Smooth muscle cell (in vitro differentiated cells): Measurements from ENCODE around the gene FAM81B. TPM values are rescaled to one million over a fixed set of nuclear protein-coding genes. Genes with fewer than 3 reads are reported as not detected.
A peak's percentile ranks its signal among the peaks of the same experiment; 100 is the strongest.
"Not testable (repeated sequence)": the region's sequence is repeated elsewhere in the genome, so short reads cannot be mapped to it uniquely, and the experiment has no call there.

Source experiments
- DNase-seq: peaks from one replicate; lab custom pipeline; 2025; ENCODE audit not compliant: unreplicated experiment; lab: John Stamatoyannopoulos, UW
- H2AFZ ChIP-seq: fragments of 200-600 bp; sonication (generic); 2 replicates; pipeline ENCODE4 v1.6.0; 2016; ENCODE audit warnings: antibody characterized with exemption, low read depth, mild to moderate bottlenecking
- H3F3A ChIP-seq: fragments of 200-600 bp; sonication (generic); 2 replicates; pipeline ENCODE4 v1.6.0; 2017; ENCODE audit warnings: antibody characterized with exemption, low read depth
- H3K27ac ChIP-seq: fragments of 200-600 bp; sonication (generic); 2 replicates; pipeline ENCODE4 v1.5.1; 2016; ENCODE audit warnings: low read depth, mild to moderate bottlenecking
- H3K27me3 ChIP-seq: fragments of 200-600 bp; sonication (generic); 2 replicates; pipeline ENCODE4 v1.6.1; 2016; ENCODE audit warnings: low read depth, mild to moderate bottlenecking
- H3K36me3 ChIP-seq: fragments of 200-600 bp; sonication (generic); 2 replicates; pipeline ENCODE4 v1.5.1; 2016; ENCODE audit warnings: low read depth
- H3K4me1 ChIP-seq: fragments of 200-600 bp; sonication (generic); 2 replicates; pipeline ENCODE4 v1.5.1; 2016; ENCODE audit warnings: low read depth
- H3K4me2 ChIP-seq: fragments of 200-600 bp; sonication (generic); 2 replicates; pipeline ENCODE4 v1.6.0; 2016; ENCODE audit warnings: mild to moderate bottlenecking
- H3K4me3 ChIP-seq: fragments of 200-600 bp; sonication (generic); 2 replicates; pipeline ENCODE4 v1.5.1; 2016; ENCODE audit warnings: mild to moderate bottlenecking
- H3K79me2 ChIP-seq: fragments of 200-600 bp; sonication (generic); 2 replicates; pipeline ENCODE4 v1.6.0; 2016; ENCODE audit warnings: low read depth, mild to moderate bottlenecking
- H3K9ac ChIP-seq: fragments of 200-600 bp; sonication (generic); 2 replicates; pipeline ENCODE4 v1.6.0; 2016; ENCODE audit warnings: low read depth
- H3K9me3 ChIP-seq: fragments of 200-600 bp; sonication (generic); replicated peaks from 2 replicates; pipeline ENCODE4 v1.5.1; 2016; ENCODE audit warnings: low read depth
- H4K20me1 ChIP-seq: fragments of 200-600 bp; sonication (generic); 2 replicates; pipeline ENCODE4 v1.6.0; 2016; ENCODE audit warnings: low read depth
- CTCF ChIP-seq: fragments of 200-600 bp; sonication (generic); IDR thresholded peaks from 2 replicates; pipeline ENCODE4 v1.5.1; 2017; ENCODE audit warnings: borderline replicate concordance, mild to moderate bottlenecking, antibody characterized with exemption; ENCODE audit not compliant: insufficient read depth, poor library complexity, severe bottlenecking
- WGBS: methylation state at CpG from one replicate; pipeline ENCODE4 v1.1.7; 2016; ENCODE audit warnings: low lambda C conversion rate; 5-methylcytosine and 5-hydroxymethylcytosine counted together
- polyA plus RNA-seq: library from polyadenylated mRNA; unstranded; fragments of >200 nt; fragmentation: Nextera tagmentation; extraction: Ambion mirVana; gene quantifications from 2 replicates; pipeline ENCODE4 v1.2.1, GENCODE V29; 2016
- total RNA-seq: library from RNA; depleted of rRNA; stranded (reverse); fragments of >200 nt; gene quantifications from 2 replicates; pipeline ENCODE4 v1.2.3, GENCODE V29; 2014

FAM81B gene
- total and polyA plus RNA-seq, 2 experiments from 2014 or later: not detected

- 97% methylated on average over 1 of the region's 1 CpG for WGBS
- no peaks in the 10 kb centered on the region for H3K36me3 ChIP-seq
- no peaks in the 10 kb centered on the region for H3K27me3 ChIP-seq
- TF ChIP-seq CTCF: no peak
- no peak for DNase-seq
- H3F3A ChIP-seq: no peaks in the 10 kb centered on the region
- H3K9me3 ChIP-seq: peaks cover 1% of the 10 kb centered on the region
- no peak overlapping the region for H3K4me3 ChIP-seq
- no peak overlapping the region for H3K9ac ChIP-seq
- H3K4me1 ChIP-seq: no peaks in the 10 kb centered on the region
- no peak overlapping the region for H3K27ac ChIP-seq
- no peak overlapping the region for H3K4me2 ChIP-seq
- no peak overlapping the region for H2AFZ ChIP-seq
- no peaks in the 10 kb centered on the region for H4K20me1 ChIP-seq
- H3K79me2 ChIP-seq: no peaks in the 10 kb centered on the region
These were observed 5.8 kb upstream of the FAM81B start for GRCh38 chr5:95385334-95385733.

GRCh38 chr5:95391965-95392364 lies 799 bp downstream of the FAM81B start:
- H3K4me1 ChIP-seq, H3K27me3 ChIP-seq, DNase-seq, H3K79me2 ChIP-seq, H4K20me1 ChIP-seq, H3K9me3 ChIP-seq, H3F3A ChIP-seq, H3K4me3 ChIP-seq, H3K36me3 ChIP-seq, H3K4me2 ChIP-seq, H2AFZ ChIP-seq: not testable (repeated sequence)
- 96% methylated on average over 3 of the region's 3 CpGs for WGBS
- Histone ChIP-seq H3K9ac (peak overlapping the region; percentile 27), H3K27ac (peak overlapping the region; percentile 88)

DNA sequence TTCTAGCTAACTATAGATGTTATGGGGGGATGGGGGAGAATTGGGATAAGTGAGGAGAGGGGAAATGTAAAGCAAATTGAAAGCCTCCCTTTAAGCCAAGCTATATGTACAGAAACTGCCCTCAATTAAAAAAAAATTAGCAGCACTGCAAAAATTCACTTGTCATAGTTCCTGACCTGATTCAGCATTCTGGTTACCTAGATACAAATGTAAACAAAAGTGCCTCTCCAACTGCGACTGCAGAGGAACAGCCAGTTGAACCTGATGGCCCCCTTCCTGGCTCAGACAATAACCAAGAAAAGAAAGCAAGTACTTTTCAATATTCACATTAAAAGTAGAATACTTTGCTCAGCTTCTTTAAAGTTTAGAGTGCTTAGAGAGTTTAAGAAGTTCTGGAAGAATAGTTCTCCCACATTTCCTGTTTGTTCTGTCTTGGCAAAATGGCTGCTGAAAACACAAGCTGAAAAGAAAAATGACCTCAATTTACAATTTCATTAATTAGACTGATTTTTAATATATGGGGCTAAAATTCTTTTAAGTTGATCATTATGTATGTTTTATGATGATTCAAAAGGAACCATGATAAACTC lies 1.5 kb downstream of the FAM81B start:
- no peaks in the 10 kb centered on the region for H3K79me2 ChIP-seq
- no peak overlapping the region for H2AFZ ChIP-seq
- no peak overlapping the region for H3K4me3 ChIP-seq
- no peaks in the 10 kb centered on the region for H3K9me3 ChIP-seq
- no peaks in the 10 kb centered on the region for H4K20me1 ChIP-seq
- peak overlapping the region; percentile 88 for H3K27ac ChIP-seq
- peak overlapping the region; percentile 76 for H3K9ac ChIP-seq
- no peaks in the 10 kb centered on the region for H3K36me3 ChIP-seq
- no peak for DNase-seq
- H3F3A ChIP-seq: peaks cover 5% of the 10 kb centered on the region
- H3K4me1 ChIP-seq: no peaks in the 10 kb centered on the region
- 10% methylated on average over 1 of the region's 1 CpG for WGBS
- no peak for TF ChIP-seq CTCF
- H3K4me2 ChIP-seq: peak overlapping the region; percentile 45
- no peaks in the 10 kb centered on the region for H3K27me3 ChIP-seq

DNA sequence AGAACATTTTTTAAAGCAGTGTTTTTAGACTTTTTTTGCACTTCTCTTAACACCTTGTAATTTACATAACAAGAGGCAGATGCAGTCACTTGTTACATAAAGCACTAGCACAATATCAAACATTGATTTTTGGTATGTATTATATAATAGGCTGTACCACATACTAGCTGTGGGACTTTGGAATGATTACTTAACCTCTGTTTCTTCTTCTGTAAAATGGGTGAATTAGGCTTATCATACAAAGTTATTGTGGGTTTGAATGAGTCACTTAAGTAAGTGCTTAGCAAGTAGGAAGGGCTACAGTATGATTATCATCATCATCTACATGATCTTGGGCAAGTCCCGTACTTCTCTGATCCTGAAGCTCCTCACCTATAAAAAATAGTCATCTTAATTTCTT lies 2.1 kb downstream of the FAM81B start:
- no peaks in the 10 kb centered on the region for H3K9me3 ChIP-seq
- peaks cover 5% of the 10 kb centered on the region for H3F3A ChIP-seq
- H3K4me3 ChIP-seq: no peak overlapping the region
- H4K20me1 ChIP-seq: no peaks in the 10 kb centered on the region
- no peaks in the 10 kb centered on the region for H3K4me1 ChIP-seq
- DNase-seq: no peak
- H3K27me3 ChIP-seq: no peaks in the 10 kb centered on the region
- WGBS: 67% methylated on average over 1 of the region's 1 CpG
- H3K27ac ChIP-seq: peak overlapping the region; percentile 88
- no peaks in the 10 kb centered on the region for H3K79me2 ChIP-seq
- TF ChIP-seq CTCF: no peak
- H3K36me3 ChIP-seq: no peaks in the 10 kb centered on the region
- no peak overlapping the region for H3K4me2 ChIP-seq
- no peak overlapping the region for H2AFZ ChIP-seq
- H3K9ac ChIP-seq: peak overlapping the region; percentile 76
